Gastroesophageal sphincter (tissue), 4 donors: ENCODE results near the gene REEP3. TPM values are rescaled to one million over a fixed set of nuclear protein-coding genes. Genes with fewer than 3 reads are reported as not detected.

Experiments used
- ATAC-seq: fragments of 150-250 bp; one replicate; pipeline ENCODE4 v1.9.1; 2016; ENCODE audit warnings: mild to moderate bottlenecking, moderate library complexity
- H3K27ac ChIP-seq, 4 donors: fragments of 200-600 bp; sonication (generic) in 3 of 4; 1 replicate in 3 of 4; 2 replicates in 1 of 4; pipeline ENCODE4 v1.5.1; 2016 to 2019
- H3K27me3 ChIP-seq: fragments of 200-600 bp; sonication (generic); one replicate; pipeline ENCODE4 v1.5.1; 2019
- H3K36me3 ChIP-seq, 2 donors: fragments of 200-600 bp; sonication (generic); one replicate each; pipeline ENCODE4 v1.5.1; 2019; ENCODE audit warnings: control low read depth in 1 of 2
- H3K4me1 ChIP-seq, 3 donors: fragments of 200-600 bp; sonication (generic); 1 replicate in 2 of 3; 2 replicates in 1 of 3; pipeline ENCODE4 v1.5.1; 2016 to 2019; ENCODE audit warnings: control low read depth in 2 of 3
- H3K4me3 ChIP-seq, 2 donors: fragments of 200-600 bp; sonication (generic); one replicate each; pipeline ENCODE4 v1.5.1; 2019; ENCODE audit warnings: mild to moderate bottlenecking in 1 of 2, moderate library complexity in 1 of 2
- H3K9me3 ChIP-seq, 3 donors: fragments of 200-600 bp; sonication (generic); one replicate each; pipeline ENCODE4 v1.5.1; 2017 to 2019; ENCODE audit warnings: control low read depth in 2 of 3
- EP300 ChIP-seq: sonication (generic); formaldehyde crosslinking; IDR thresholded peaks from one replicate; pipeline ENCODE4 v1.6.1; 2017; ENCODE audit warnings: antibody characterized with exemption, mild to moderate bottlenecking
- POLR2A ChIP-seq, 2 donors: fragments of 450-650 bp; IDR thresholded peaks; one replicate each; pipeline ENCODE4 v1.6.1; 2017; ENCODE audit warnings: antibody characterized with exemption in 2 of 2, mild to moderate bottlenecking in 2 of 2, moderate library complexity in 1 of 2
- POLR2AphosphoS5 ChIP-seq: sonication (generic); formaldehyde crosslinking; IDR thresholded peaks from one replicate; pipeline ENCODE4 v1.6.1; 2017; ENCODE audit warnings: antibody characterized with exemption
- WGBS, 2 donors: methylation state at CpG; one replicate each; pipeline ENCODE4 v1.1.5; 2018; ENCODE audit warnings: low coverage in 1 of 2; 5-methylcytosine and 5-hydroxymethylcytosine counted together
- total RNA-seq, 4 donors: library from RNA; depleted of rRNA; stranded (reverse); fragments of >200 nt; gene quantifications; one replicate each; pipeline ENCODE4 v1.1.0, GENCODE V29; 2016
- TF ChIP-seq, protein P1 (sequence below), 4 experiments: fragments of 200-600 bp in 2 of 4; fragments of 450-650 bp in 2 of 4; sonication (generic) in 1 of 4; IDR thresholded peaks; one replicate each; pipeline ENCODE4 v1.5.1; 2017 to 2019; ENCODE audit warnings: antibody characterized with exemption in 4 of 4, mild to moderate bottlenecking in 2 of 4, moderate library complexity in 2 of 4

Gene REEP3
- total RNA-seq, 4 donors from 2014 or later, result 86.1 to 129 (median 97.3) TPM

DNA sequence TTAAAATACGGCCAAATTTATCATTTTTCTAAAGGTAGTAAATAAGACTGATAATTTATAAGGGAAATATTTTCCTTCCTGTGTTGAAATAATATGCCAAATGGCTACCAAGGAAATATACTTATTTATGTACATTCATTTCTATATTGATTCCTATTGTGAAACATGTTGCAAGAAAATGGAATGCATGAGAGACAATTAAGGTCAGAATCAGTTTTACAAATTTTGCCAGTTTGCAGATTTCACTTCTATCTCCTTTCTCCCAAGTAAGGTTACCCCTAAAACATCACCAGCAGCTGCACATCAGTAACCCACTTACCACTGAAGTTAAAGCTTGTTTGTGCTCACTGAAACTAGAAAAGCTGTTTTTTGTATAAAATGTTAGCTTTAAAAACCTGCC is 19.2 kb upstream of the REEP3 start:
- no peaks in the 10 kb centered on the region for H3K9me3 ChIP-seq
- peaks cover 0 to 54% (median 3%) of the 10 kb centered on the region in 3 donors for H3K4me1 ChIP-seq
- 89 to 92% methylated on average over 1 of the region's 1 CpG for WGBS, 2 donors
- TF ChIP-seq POLR2AphosphoS5, result no peak
- TF ChIP-seq EP300, result no peak
- TF ChIP-seq, protein P1, sequence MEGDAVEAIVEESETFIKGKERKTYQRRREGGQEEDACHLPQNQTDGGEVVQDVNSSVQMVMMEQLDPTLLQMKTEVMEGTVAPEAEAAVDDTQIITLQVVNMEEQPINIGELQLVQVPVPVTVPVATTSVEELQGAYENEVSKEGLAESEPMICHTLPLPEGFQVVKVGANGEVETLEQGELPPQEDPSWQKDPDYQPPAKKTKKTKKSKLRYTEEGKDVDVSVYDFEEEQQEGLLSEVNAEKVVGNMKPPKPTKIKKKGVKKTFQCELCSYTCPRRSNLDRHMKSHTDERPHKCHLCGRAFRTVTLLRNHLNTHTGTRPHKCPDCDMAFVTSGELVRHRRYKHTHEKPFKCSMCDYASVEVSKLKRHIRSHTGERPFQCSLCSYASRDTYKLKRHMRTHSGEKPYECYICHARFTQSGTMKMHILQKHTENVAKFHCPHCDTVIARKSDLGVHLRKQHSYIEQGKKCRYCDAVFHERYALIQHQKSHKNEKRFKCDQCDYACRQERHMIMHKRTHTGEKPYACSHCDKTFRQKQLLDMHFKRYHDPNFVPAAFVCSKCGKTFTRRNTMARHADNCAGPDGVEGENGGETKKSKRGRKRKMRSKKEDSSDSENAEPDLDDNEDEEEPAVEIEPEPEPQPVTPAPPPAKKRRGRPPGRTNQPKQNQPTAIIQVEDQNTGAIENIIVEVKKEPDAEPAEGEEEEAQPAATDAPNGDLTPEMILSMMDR (IDR thresholded peaks at IDR 0.05), result no peak
- TF ChIP-seq POLR2A (IDR thresholded peaks at IDR 0.05), result no peak
- H3K4me3 ChIP-seq, result no peak overlapping the region
- no peaks in the 10 kb centered on the region for H3K27me3 ChIP-seq
- H3K27ac ChIP-seq, result no peak overlapping the region
- no peaks in the 10 kb centered on the region for H3K36me3 ChIP-seq
- ATAC-seq, result no peak

DNA sequence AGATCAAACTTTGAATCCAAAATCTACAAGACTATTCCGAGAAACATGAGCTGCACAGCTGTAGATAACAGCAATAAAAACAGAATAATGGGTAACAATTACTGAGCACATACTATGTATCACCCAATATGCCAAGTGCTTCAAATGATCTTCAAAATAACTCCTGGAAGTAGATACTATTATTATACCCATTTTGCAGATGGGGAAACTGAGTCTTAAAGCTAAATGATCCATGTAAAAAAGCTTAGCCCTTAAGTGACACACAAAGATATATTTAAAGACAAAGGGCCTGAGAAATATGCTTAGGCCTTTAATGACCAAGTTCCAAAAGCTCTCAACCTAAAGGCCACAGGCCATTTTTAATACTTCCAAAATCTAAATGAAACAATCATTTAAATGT is 18.4 kb upstream of the REEP3 start:
- H3K27me3 ChIP-seq, result no peaks in the 10 kb centered on the region
- H3K4me3 ChIP-seq, result no peak overlapping the region
- no peaks in the 10 kb centered on the region for H3K9me3 ChIP-seq
- H3K36me3 ChIP-seq, result no peaks in the 10 kb centered on the region
- TF ChIP-seq, protein P1 (IDR thresholded peaks at IDR 0.05), result no peak
- TF ChIP-seq EP300 (no peak), POLR2A (IDR thresholded peaks at IDR 0.05) (no peak), POLR2AphosphoS5 (no peak)
- H3K27ac ChIP-seq, result no peak overlapping the region
- no peak for ATAC-seq
- peaks cover 0 to 53% (median 3%) of the 10 kb centered on the region in 3 donors for H3K4me1 ChIP-seq
- 89 to 100% methylated on average over 1 of the region's 1 CpG for WGBS, 2 donors

DNA sequence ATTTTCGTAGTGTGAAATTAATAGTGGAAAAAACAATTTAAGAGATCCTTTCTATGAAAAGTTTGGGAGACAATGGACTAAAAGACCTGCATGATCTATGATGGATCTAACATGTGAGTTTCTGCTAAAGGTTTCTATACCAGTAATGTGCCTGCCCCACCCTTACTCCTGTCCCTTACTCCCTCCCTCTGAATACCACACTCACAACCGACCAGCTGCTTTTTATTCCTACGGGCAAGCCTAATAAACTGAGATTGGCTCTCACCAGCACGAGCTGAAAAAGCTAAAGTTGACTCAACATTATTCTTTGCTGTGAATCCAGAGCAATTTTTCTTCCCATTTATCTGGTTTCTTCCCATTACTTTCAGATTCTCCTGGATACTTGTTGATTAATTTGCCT is 17.8 kb upstream of the REEP3 start:
- Histone ChIP-seq H3K9me3 (no peaks in the 10 kb centered on the region), H3K4me1 (peaks cover 0 to 47% (median 3%) of the 10 kb centered on the region in 3 donors), H3K4me3 (no peak overlapping the region), H3K36me3 (no peaks in the 10 kb centered on the region), H3K27ac (no peak overlapping the region), H3K27me3 (no peaks in the 10 kb centered on the region)
- no peak for ATAC-seq
- no peak for TF ChIP-seq POLR2A (IDR thresholded peaks at IDR 0.05)
- no peak for TF ChIP-seq POLR2AphosphoS5
- no peak for TF ChIP-seq EP300
- TF ChIP-seq, protein P1 (IDR thresholded peaks at IDR 0.05), result no peak
- WGBS, 2 donors, result 41 to 55% methylated on average over 4 of the region's 4 CpGs

DNA sequence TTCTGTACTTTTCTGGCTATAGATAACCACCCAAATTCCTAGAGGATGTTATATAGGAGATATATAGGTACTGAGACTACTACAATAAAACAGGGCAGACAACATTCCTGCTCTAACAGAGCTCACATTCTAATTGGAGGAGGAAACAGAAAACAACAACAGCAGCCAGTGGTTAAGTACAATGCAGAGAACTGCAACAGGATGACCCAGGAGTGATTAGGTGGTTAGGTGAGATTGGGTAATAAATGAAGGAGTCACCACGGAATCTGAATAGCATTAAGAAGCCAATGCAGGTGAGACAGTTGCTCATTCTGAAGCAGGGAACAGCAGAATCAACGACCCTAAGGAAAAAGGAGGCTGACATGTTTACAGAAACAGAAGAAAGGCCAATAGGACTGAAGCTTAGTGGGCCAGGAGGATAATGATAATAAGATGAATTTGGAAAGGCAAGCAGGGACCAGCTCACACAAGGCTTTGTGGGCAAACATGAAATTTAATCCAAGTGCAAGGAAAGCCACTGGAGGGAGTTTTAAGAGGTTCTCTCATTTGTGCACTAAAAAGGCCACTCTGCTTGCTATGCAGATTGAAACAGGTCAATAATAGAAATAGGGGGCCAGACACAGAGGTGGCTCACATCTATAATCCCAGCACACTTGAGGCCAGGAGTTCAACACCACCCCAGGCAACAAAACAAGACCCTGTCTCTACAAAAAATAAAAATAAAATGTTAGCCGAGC is 16.9 kb upstream of the REEP3 start:
- Histone ChIP-seq H3K9me3 (no peaks in the 10 kb centered on the region), H3K27me3 (no peaks in the 10 kb centered on the region), H3K36me3 (no peaks in the 10 kb centered on the region), H3K27ac (no peak overlapping the region), H3K4me1 (peaks cover 0 to 40% (median 3%) of the 10 kb centered on the region in 3 donors), H3K4me3 (no peak overlapping the region)
- WGBS, 2 donors, result 62 to 77% methylated on average over 3 of the region's 3 CpGs
- no peak for ATAC-seq
- TF ChIP-seq POLR2AphosphoS5 (no peak), POLR2A (IDR thresholded peaks at IDR 0.05) (no peak), EP300 (no peak)
- TF ChIP-seq, protein P1 (IDR thresholded peaks at IDR 0.05), result no peak

DNA sequence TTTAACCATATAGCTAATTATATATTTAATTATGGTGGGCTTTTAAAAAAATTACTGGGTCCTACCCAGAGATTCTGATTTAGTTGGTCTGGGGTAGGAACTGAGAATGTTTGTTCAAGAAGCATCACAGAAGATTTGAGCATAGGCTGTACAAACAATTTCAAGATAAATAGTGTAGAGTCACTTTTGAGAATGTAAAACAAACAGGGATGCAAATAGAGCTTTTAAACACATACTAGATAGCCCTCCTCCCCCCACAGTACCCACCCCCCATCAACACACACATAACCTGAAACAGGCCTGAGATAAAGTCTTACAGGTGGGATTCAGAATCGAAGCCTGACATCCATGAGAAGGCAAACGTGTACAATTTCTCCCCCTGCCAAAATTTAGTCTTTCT is 15.6 kb upstream of the REEP3 start:
- no peak overlapping the region for H3K27ac ChIP-seq
- TF ChIP-seq, protein P1 (IDR thresholded peaks at IDR 0.05), result no peak
- no peak for TF ChIP-seq POLR2AphosphoS5
- no peak for TF ChIP-seq EP300
- no peak for TF ChIP-seq POLR2A (IDR thresholded peaks at IDR 0.05)
- no peaks in the 10 kb centered on the region for H3K9me3 ChIP-seq
- 69% methylated on average over 2 of the region's 2 CpGs; no CpG with 5 or more reads in 1 of the 2 donors for WGBS, 2 donors
- H3K4me3 ChIP-seq, result no peak overlapping the region
- H3K27me3 ChIP-seq, result no peaks in the 10 kb centered on the region
- peaks cover 0 to 40% (median 3%) of the 10 kb centered on the region in 3 donors for H3K4me1 ChIP-seq
- H3K36me3 ChIP-seq, result no peaks in the 10 kb centered on the region
- no peak for ATAC-seq
